Urinary bladder (tissue), 4 donors: ENCODE data around the gene IRX6. TPM values are rescaled to one million over a fixed set of nuclear protein-coding genes. Genes with fewer than 3 reads are reported as not detected.

Source experiments
- DNase-seq: peaks from one replicate; pipeline ENCODE4 v3.0.0-alpha.2; 2015; ENCODE audit errors: extremely low spot score
- H3K27ac ChIP-seq: one replicate; pipeline ENCODE4 v1.5.1; 2013; ENCODE audit warnings: low read depth, mild to moderate bottlenecking, moderate library complexity
- H3K36me3 ChIP-seq: one replicate; pipeline ENCODE4 v1.6.1; 2013; ENCODE audit warnings: mild to moderate bottlenecking, moderate library complexity; ENCODE audit not compliant: insufficient read depth
- H3K4me1 ChIP-seq: one replicate; pipeline ENCODE4 v1.6.1; 2013; ENCODE audit warnings: mild to moderate bottlenecking, moderate library complexity; ENCODE audit not compliant: insufficient read depth
- H3K4me3 ChIP-seq: one replicate; pipeline ENCODE4 v1.5.1; 2013; ENCODE audit warnings: low read depth, low read length
- WGBS: extraction: QIAGEN DNeasy Blood & Tissue Kit; methylation state at CpG from one replicate; pipeline ENCODE4 v1.1.7; 2013; 5-methylcytosine and 5-hydroxymethylcytosine counted together
- polyA plus RNA-seq: library from polyadenylated mRNA; stranded (reverse); fragments of 200-250 nt; gene quantifications from one replicate; pipeline ENCODE4 v1.2.3, GENCODE V29; 2013
- total RNA-seq: library from RNA; depleted of rRNA; stranded (reverse); fragments of >200 nt; gene quantifications from one replicate; pipeline ENCODE4 v1.2.3, GENCODE V29; 2014
- donor health status: healthy with polysubstance abuse.
- donor health status: healthy.

Gene IRX6
- total and polyA plus RNA-seq, 2 donors, result 0.06 TPM; not detected in 1

- no peaks in the 10 kb centered on the region for H3K36me3 ChIP-seq
- no peak overlapping the region for H3K27ac ChIP-seq
- H3K4me1 ChIP-seq, result no peaks in the 10 kb centered on the region
- DNase-seq, result no peak
- no peak overlapping the region for H3K4me3 ChIP-seq
- 82% methylated on average over 4 of the region's 4 CpGs for WGBS
Observed at GRCh38 chr16:55294129-55294528, 29.9 kb upstream of the IRX6 start.

- no peak for DNase-seq
- H3K36me3 ChIP-seq, result no peaks in the 10 kb centered on the region
- H3K4me1 ChIP-seq, result no peaks in the 10 kb centered on the region
- H3K4me3 ChIP-seq, result no peak overlapping the region
- no peak overlapping the region for H3K27ac ChIP-seq
- whole genome bisulfite sequencing, result 26% methylated on average over 4 of the region's 4 CpGs
Observed at GRCh38 chr16:55294931-55295342, 29.1 kb upstream of the IRX6 start.

- no peak overlapping the region for H3K4me3 ChIP-seq
- no peak overlapping the region for H3K27ac ChIP-seq
- H3K4me1 ChIP-seq, result no peaks in the 10 kb centered on the region
- 81% methylated on average over 10 of the region's 10 CpGs for WGBS
- DNase-seq, result no peak
- H3K36me3 ChIP-seq, result no peaks in the 10 kb centered on the region
Observed at GRCh38 chr16:55297062-55297909, 26.7 kb upstream of the IRX6 start.

GRCh38 chr16:55297910-55298479, 26.0 kb upstream of the IRX6 start:
- WGBS, result 0% methylated on average over 1 of the region's 1 CpG

GRCh38 chr16:55301385-55302008, 22.5 kb upstream of the IRX6 start:
- Histone ChIP-seq H3K4me3 (no peak overlapping the region), H3K27ac (no peak overlapping the region), H3K36me3 (no peaks in the 10 kb centered on the region), H3K4me1 (no peaks in the 10 kb centered on the region)
- DNase-seq, result no peak
- 19% methylated on average over 11 of the region's 11 CpGs for WGBS

More at GRCh38 chr16:55297910-55298479, 26.0 kb upstream of the IRX6 start:
- DNase-seq, result no peak
- Histone ChIP-seq H3K4me3 (no peak overlapping the region), H3K4me1 (no peaks in the 10 kb centered on the region), H3K36me3 (no peaks in the 10 kb centered on the region), H3K27ac (no peak overlapping the region)

GRCh38 chr16:55302635-55303034, 21.4 kb upstream of the IRX6 start:
- H3K4me3 ChIP-seq, result no peak overlapping the region
- H3K4me1 ChIP-seq, result no peaks in the 10 kb centered on the region
- WGBS, result 17% methylated on average over 6 of the region's 6 CpGs
- H3K27ac ChIP-seq, result no peak overlapping the region
- DNase-seq, result no peak
- no peaks in the 10 kb centered on the region for H3K36me3 ChIP-seq

GRCh38 chr16:55308973-55309372, 15.0 kb upstream of the IRX6 start:
- 85% methylated on average over 2 of the region's 2 CpGs for WGBS
- Histone ChIP-seq H3K4me3 (no peak overlapping the region), H3K27ac (no peak overlapping the region), H3K36me3 (no peaks in the 10 kb centered on the region), H3K4me1 (no peaks in the 10 kb centered on the region)
- DNase-seq, result no peak

GRCh38 chr16:55322327-55322726, 1.7 kb upstream of the IRX6 start:
- Histone ChIP-seq H3K27ac (no peak overlapping the region), H3K4me1 (no peaks in the 10 kb centered on the region), H3K36me3 (no peaks in the 10 kb centered on the region), H3K4me3 (no peak overlapping the region)
- no peak for DNase-seq
- 74% methylated on average over 2 of the region's 2 CpGs for WGBS

- Histone ChIP-seq H3K27ac (no peak overlapping the region), H3K36me3 (no peaks in the 10 kb centered on the region), H3K4me1 (no peaks in the 10 kb centered on the region), H3K4me3 (no peak overlapping the region)
- WGBS, result under 1% methylated on average over 70 of the region's 70 CpGs
- no peak for DNase-seq
Observed at GRCh38 chr16:55324285-55325079, 479 bp downstream of the IRX6 start.

GRCh38 chr16:55325080-55325447, 1.1 kb downstream of the IRX6 start:
- H3K4me3 ChIP-seq, result no peak overlapping the region
- H3K4me1 ChIP-seq, result no peaks in the 10 kb centered on the region
- DNase-seq, result no peak
- H3K36me3 ChIP-seq, result no peaks in the 10 kb centered on the region
- WGBS, result 1% methylated on average over 13 of the region's 13 CpGs
- no peak overlapping the region for H3K27ac ChIP-seq

- H3K36me3 ChIP-seq, result no peaks in the 10 kb centered on the region
Observed at GRCh38 chr16:55325458-55326109, 1.6 kb downstream of the IRX6 start.

GRCh38 chr16:55326261-55327092, 2.5 kb downstream of the IRX6 start:
- Histone ChIP-seq H3K27ac (no peak overlapping the region), H3K4me3 (no peak overlapping the region), H3K4me1 (no peaks in the 10 kb centered on the region), H3K36me3 (no peaks in the 10 kb centered on the region)
- no peak for DNase-seq
- 7% methylated on average over 20 of the region's 21 CpGs for WGBS

More at GRCh38 chr16:55325458-55326109, 1.6 kb downstream of the IRX6 start:
- 7% methylated on average over 12 of the region's 12 CpGs for WGBS
- H3K27ac ChIP-seq, result no peak overlapping the region
- H3K4me1 ChIP-seq, result no peaks in the 10 kb centered on the region
- no peak overlapping the region for H3K4me3 ChIP-seq
- DNase-seq, result no peak
